Ovary (tissue), 9 donors: ENCODE data around the gene RNF187. TPM values are rescaled to one million over a fixed set of nuclear protein-coding genes. Genes with fewer than 3 reads are reported as not detected.

ENCODE experiments used
- DNase-seq, 5 donors: peaks; one replicate each; pipeline ENCODE4 v3.0.0-alpha.2; 2019 to 2020
- H3K27ac ChIP-seq, 2 donors: fragments of 200-600 bp; one replicate each; pipeline versions ENCODE4 v1.5.1 to v1.8.0; 2019 to 2022
- H3K27me3 ChIP-seq: fragments of 200-600 bp; one replicate; pipeline ENCODE4 v1.8.0; 2022
- H3K36me3 ChIP-seq: fragments of 200-600 bp; sonication (generic); one replicate; pipeline ENCODE4 v1.5.1; 2019
- H3K4me1 ChIP-seq: one replicate; pipeline ENCODE4 v1.8.1; 2013; ENCODE audit warnings: mild to moderate bottlenecking, moderate library complexity; ENCODE audit not compliant: insufficient read depth
- H3K4me3 ChIP-seq: fragments of 200-600 bp; sonication (generic); one replicate; pipeline ENCODE4 v1.5.1; 2017
- H3K9me3 ChIP-seq, 2 donors: fragments of 200-600 bp in 1 of 2; sonication (generic) in 1 of 2; one replicate each; pipeline versions ENCODE4 v1.5.1 to v1.8.1; 2013 to 2019; ENCODE audit warnings: mild to moderate bottlenecking in 1 of 2, moderate library complexity in 1 of 2
- CTCF ChIP-seq, 3 donors: fragments of 450-650 bp in 2 of 3; fragments of 200-600 bp in 1 of 3; IDR thresholded peaks; one replicate each; pipeline versions ENCODE4 v1.5.1 to v1.8.0; 2016 to 2022; ENCODE audit warnings: antibody characterized with exemption in 3 of 3, mild to moderate bottlenecking in 1 of 3
- EP300 ChIP-seq: sonication (generic); formaldehyde crosslinking; IDR thresholded peaks from one replicate; pipeline ENCODE4 v1.6.1; 2017; ENCODE audit warnings: antibody characterized with exemption
- POLR2A ChIP-seq: fragments of 450-650 bp; IDR thresholded peaks from one replicate; pipeline ENCODE4 v1.6.1; 2017; ENCODE audit warnings: antibody characterized with exemption, mild to moderate bottlenecking, moderate library complexity
- WGBS, 3 donors: extraction: QIAGEN DNeasy Blood & Tissue Kit in 1 of 3; methylation state at CpG; one replicate each; pipeline versions ENCODE4 v1.1.5 to v1.1.7; 2013 to 2017; 5-methylcytosine and 5-hydroxymethylcytosine counted together
- intact Hi-C, 4 donors: fragments of 100-400 bp; cut with DNase I; formaldehyde crosslinking; loops; one replicate each; pipeline versions ENCODE4 v1.11.0 to v1.15.1; 2022 to 2023
- polyA plus RNA-seq, 2 donors: library from polyadenylated mRNA; stranded (reverse); fragments of 200-250 nt in 1 of 2; fragments of 350-450 nt in 1 of 2; fragmentation: Illumina TruSeq in 1 of 2; extraction: RNeasy Lipid Tissue Mini Kit (QIAGEN cat#74804) in 1 of 2; gene quantifications; one replicate each; pipeline ENCODE4 v1.2.3, GENCODE V29; 2013 to 2014
- total RNA-seq, 7 donors: library from RNA; depleted of rRNA in 2 of 7; stranded (reverse); fragments of >200 nt in 2 of 7; fragmentation: NEBNext Ultra II Directional in 3 of 7; extraction: Animal tissue kit (Norgen Biotek cat#: 25700) in 3 of 7; gene quantifications; one replicate each; pipeline versions ENCODE4 v1.1.0 to v1.2.4, GENCODE V29; 2016 to 2023
- donor health status: DM: no; HTN: no; CAD: no; lungs with moderate emphysema.
- donor health status: DM: no; HTN: no; CAD: no.
- donor health status: Bipolar disorder and iron deficiency.
- donor health status: DM: yes; HTN: yes; CAD: no.
- donor health status: DM: no; HTN: no; CAD: no.
- donor health status: DM: yes; HTN: yes; CAD: no.

RNF187 gene
- total and polyA plus RNA-seq, 9 donors = 32.2 to 165 (median 109) TPM

- no peak for TF ChIP-seq EP300
- TF ChIP-seq CTCF (IDR thresholded peaks at IDR 0.05) = no peak
- TF ChIP-seq POLR2A = no peak
- Histone ChIP-seq H3K9me3 (no peaks in the 10 kb centered on the region), H3K36me3 (peaks cover 3% of the 10 kb centered on the region), H3K27me3 (no peaks in the 10 kb centered on the region), H3K4me3 (no peak overlapping the region), H3K4me1 (peaks cover under 1% of the 10 kb centered on the region), H3K27ac (no peak overlapping the region)
- DNase-seq = no peak
- intact Hi-C loops = no loop called here
- 93 to 95% (median 94%) methylated on average over 4 of the region's 4 CpGs for WGBS, 3 donors
Measured at GRCh38 chr1:228496084-228496483, 8.9 kb downstream of the RNF187 start.

- no peak for TF ChIP-seq EP300
- no peaks in the 10 kb centered on the region for H3K27me3 ChIP-seq
- no peaks in the 10 kb centered on the region for H3K9me3 ChIP-seq
- H3K4me3 ChIP-seq = no peak overlapping the region
- peaks cover 3% of the 10 kb centered on the region for H3K36me3 ChIP-seq
- 79 to 87% (median 81%) methylated on average over 3 of the region's 3 CpGs for WGBS, 3 donors
- no peak overlapping the region for H3K27ac ChIP-seq
- peaks cover 3% of the 10 kb centered on the region for H3K4me1 ChIP-seq
- intact Hi-C loops = no loop called here
- no peak for DNase-seq
Measured at GRCh38 chr1:228496494-228496893, 9.3 kb downstream of the RNF187 start.

- no peak for DNase-seq
Measured at GRCh38 chr1:228497206-228497605, 10.0 kb downstream of the RNF187 start.

GRCh38 chr1:228497817-228498216, 10.6 kb downstream of the RNF187 start:
- no peak overlapping the region for H3K4me3 ChIP-seq
- DNase-seq = no peak
- peaks cover 3% of the 10 kb centered on the region for H3K36me3 ChIP-seq
- 82 to 93% (median 88%) methylated on average over 8 of the region's 8 CpGs for WGBS, 3 donors
- H3K9me3 ChIP-seq = no peaks in the 10 kb centered on the region
- peaks cover 3% of the 10 kb centered on the region for H3K4me1 ChIP-seq
- H3K27ac ChIP-seq = no peak overlapping the region
- intact Hi-C loops = no loop called here
- TF ChIP-seq EP300 = no peak
- no peak for TF ChIP-seq CTCF (IDR thresholded peaks at IDR 0.05)
- TF ChIP-seq POLR2A = no peak
- no peaks in the 10 kb centered on the region for H3K27me3 ChIP-seq

More at GRCh38 chr1:228497206-228497605, 10.0 kb downstream of the RNF187 start:
- 72 to 78% (median 75%) methylated on average over 5 of the region's 5 CpGs for WGBS, 3 donors
- no peak for TF ChIP-seq CTCF (IDR thresholded peaks at IDR 0.05)
- no peak for TF ChIP-seq POLR2A
- no peak for TF ChIP-seq EP300
- intact Hi-C loops = no loop called here
- peaks cover 3% of the 10 kb centered on the region for H3K36me3 ChIP-seq
- no peaks in the 10 kb centered on the region for H3K27me3 ChIP-seq
- H3K9me3 ChIP-seq = no peaks in the 10 kb centered on the region
- peaks cover 3% of the 10 kb centered on the region for H3K4me1 ChIP-seq
- H3K27ac ChIP-seq = no peak overlapping the region
- H3K4me3 ChIP-seq = no peak overlapping the region

GRCh38 chr1:228500143-228500734, 13.1 kb downstream of the RNF187 start:
- DNase-seq = no peak
- Histone ChIP-seq H3K27me3 (no peaks in the 10 kb centered on the region), H3K4me1 (peaks cover 3% of the 10 kb centered on the region), H3K36me3 (no peaks in the 10 kb centered on the region), H3K9me3 (no peaks in the 10 kb centered on the region), H3K4me3 (no peak overlapping the region), H3K27ac (no peak overlapping the region)
- WGBS, 3 donors = 63 to 76% (median 69%) methylated on average over 8 of the region's 8 CpGs
- TF ChIP-seq POLR2A (no peak), CTCF (IDR thresholded peaks at IDR 0.05) (no peak), EP300 (no peak)
- intact Hi-C loops = no loop called here
